Mucosa of descending colon (tissue), 3 donors: ENCODE measurements around the gene FGGY. TPM values are rescaled to one million over a fixed set of nuclear protein-coding genes. Genes with fewer than 3 reads are reported as not detected.

ENCODE experiments used
- ATAC-seq: fragments of 200-7000 bp; cut with Tn5 transposase; one replicate; pipeline ENCODE4 v1.9.1; 2020; ENCODE audit warnings: mild to moderate bottlenecking, moderate library complexity
- DNase-seq, 3 donors: peaks; one replicate each; pipeline ENCODE4 v3.0.0-alpha.2; 2020
- H3K36me3 ChIP-seq: fragments of 200-600 bp; one replicate; pipeline ENCODE4 v1.8.0; 2021; ENCODE audit warnings: low read depth, mild to moderate bottlenecking
- H3K4me1 ChIP-seq: fragments of 200-600 bp; one replicate; pipeline ENCODE4 v1.8.0; 2021; ENCODE audit warnings: low read depth, mild to moderate bottlenecking
- H3K4me3 ChIP-seq: fragments of 200-600 bp; one replicate; pipeline ENCODE4 v1.8.0; 2021; ENCODE audit warnings: mild to moderate bottlenecking
- H3K9me3 ChIP-seq: fragments of 200-600 bp; one replicate; pipeline ENCODE4 v1.8.0; 2021; ENCODE audit warnings: mild to moderate bottlenecking
- intact Hi-C, 2 donors: fragments of 100-400 bp; cut with DNase I in 1 of 2; cut with micrococcal nuclease in 1 of 2; formaldehyde crosslinking; loops; one replicate each; pipeline versions ENCODE4 v1.11.0 to v1.11.1; 2022; cut with DNase I, micrococcal nuclease
- total RNA-seq, 3 donors: library from RNA; stranded (reverse); fragmentation: NEBNext Ultra II Directional in 2 of 3; extraction: Animal tissue kit (Norgen Biotek cat#: 25700) in 2 of 3; gene quantifications; one replicate each; pipeline versions ENCODE4 v1.2.1 to v1.2.4, GENCODE V29; 2021 to 2023
- TF ChIP-seq, protein P1 (sequence below): fragments of 200-600 bp; IDR thresholded peaks from one replicate; pipeline ENCODE4 v1.8.0; 2022; ENCODE audit warnings: antibody characterized with exemption, mild to moderate bottlenecking
- donor health status: DM: no; HTN: no; CAD: no; lungs with moderate emphysema.
- donor health status: DM: no; HTN: no; CAD: no.
- donor health status: DM: no; HTN: yes; CAD: no.

FGGY gene
- total RNA-seq, 3 donors from 2014 or later, result 25.2 to 38.3 (median 36.6) TPM

DNA sequence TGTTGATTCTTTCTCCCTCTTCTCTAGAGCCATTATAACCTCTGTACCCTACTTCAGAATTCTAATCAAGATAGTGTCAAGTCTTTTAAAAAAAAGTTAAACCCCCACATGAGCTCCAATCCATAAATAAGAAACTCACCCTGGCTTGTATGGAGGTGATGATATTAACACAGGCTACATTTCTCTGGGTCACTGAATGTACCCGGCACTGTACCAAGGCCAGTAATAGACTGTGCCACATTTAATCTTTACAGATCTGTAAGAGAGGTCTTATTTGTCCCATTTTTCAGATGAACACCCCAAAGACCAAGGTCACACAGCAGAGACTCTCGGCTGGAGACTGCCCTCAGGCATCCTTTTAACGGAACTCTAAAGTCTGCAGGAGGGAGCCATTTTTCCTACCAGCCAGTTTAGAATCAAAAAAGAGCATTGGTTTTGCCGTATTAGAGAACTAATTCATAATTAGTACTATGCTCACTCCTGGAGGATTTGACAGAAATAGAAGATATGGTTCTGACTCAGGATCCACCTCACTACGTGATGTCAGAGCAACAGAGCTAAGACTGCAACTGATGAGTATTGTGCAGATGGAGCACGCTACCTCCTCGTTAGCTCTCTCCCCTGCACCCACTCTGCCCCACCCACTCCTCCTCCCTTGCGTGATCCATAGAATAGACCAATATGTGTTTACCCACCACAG is 300.7 kb downstream of the FGGY start:
- Histone ChIP-seq H3K4me1 (peaks cover 25% of the 10 kb centered on the region), H3K4me3 (no peak overlapping the region), H3K9me3 (no peaks in the 10 kb centered on the region), H3K36me3 (no peaks in the 10 kb centered on the region)
- ATAC-seq (no peak), DNase-seq (no peak)
- TF ChIP-seq, protein P1, sequence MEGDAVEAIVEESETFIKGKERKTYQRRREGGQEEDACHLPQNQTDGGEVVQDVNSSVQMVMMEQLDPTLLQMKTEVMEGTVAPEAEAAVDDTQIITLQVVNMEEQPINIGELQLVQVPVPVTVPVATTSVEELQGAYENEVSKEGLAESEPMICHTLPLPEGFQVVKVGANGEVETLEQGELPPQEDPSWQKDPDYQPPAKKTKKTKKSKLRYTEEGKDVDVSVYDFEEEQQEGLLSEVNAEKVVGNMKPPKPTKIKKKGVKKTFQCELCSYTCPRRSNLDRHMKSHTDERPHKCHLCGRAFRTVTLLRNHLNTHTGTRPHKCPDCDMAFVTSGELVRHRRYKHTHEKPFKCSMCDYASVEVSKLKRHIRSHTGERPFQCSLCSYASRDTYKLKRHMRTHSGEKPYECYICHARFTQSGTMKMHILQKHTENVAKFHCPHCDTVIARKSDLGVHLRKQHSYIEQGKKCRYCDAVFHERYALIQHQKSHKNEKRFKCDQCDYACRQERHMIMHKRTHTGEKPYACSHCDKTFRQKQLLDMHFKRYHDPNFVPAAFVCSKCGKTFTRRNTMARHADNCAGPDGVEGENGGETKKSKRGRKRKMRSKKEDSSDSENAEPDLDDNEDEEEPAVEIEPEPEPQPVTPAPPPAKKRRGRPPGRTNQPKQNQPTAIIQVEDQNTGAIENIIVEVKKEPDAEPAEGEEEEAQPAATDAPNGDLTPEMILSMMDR, result no peak
- intact Hi-C loops, result no loop called here

DNA sequence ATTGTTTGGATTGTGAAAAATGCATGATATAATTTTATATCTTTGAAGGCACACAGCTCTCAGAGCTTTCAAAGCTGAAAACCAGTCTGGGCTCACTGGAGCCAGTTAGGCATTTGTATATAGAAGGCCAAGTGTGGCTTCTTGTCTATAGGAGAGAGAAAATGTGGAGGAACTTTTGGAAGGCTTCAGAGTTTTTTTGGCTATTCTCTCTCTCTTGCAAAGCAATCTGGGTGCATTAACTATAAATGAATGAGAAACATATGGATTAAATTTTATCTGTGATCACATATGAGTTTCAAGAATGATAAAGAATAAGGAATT is 301.2 kb downstream of the FGGY start:
- DNase-seq (no peak), ATAC-seq (no peak)
- intact Hi-C loops, result no loop called here
- Histone ChIP-seq H3K9me3 (no peaks in the 10 kb centered on the region), H3K4me1 (peaks cover 25% of the 10 kb centered on the region), H3K4me3 (no peak overlapping the region), H3K36me3 (no peaks in the 10 kb centered on the region)
- TF ChIP-seq, protein P1, result no peak

DNA sequence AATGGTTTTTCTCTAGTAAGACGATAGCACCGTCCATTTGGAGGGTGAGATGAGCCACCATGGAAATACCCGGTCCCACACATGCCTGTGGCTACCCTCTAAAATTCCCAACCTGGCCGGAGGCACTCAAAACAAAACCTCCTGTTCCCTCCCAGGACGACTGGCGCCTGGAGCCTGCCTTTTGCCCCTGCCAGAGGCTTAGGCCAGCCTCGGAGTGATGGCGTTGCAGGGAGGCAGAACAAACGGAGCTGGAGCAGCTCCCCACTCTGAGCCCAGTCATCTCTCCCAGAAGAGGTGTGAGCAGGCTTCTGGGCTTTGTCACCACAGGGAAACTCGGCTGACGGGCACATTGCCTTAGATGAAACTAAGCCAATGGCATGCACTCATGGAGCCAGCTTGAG is 304.1 kb downstream of the FGGY start:
- intact Hi-C loops, result no loop called here
- no peak for DNase-seq
- Histone ChIP-seq H3K4me1 (peaks cover 5% of the 10 kb centered on the region), H3K4me3 (no peak overlapping the region), H3K9me3 (no peaks in the 10 kb centered on the region), H3K36me3 (no peaks in the 10 kb centered on the region)
- TF ChIP-seq, protein P1, result no peak
- ATAC-seq, result no peak

DNA sequence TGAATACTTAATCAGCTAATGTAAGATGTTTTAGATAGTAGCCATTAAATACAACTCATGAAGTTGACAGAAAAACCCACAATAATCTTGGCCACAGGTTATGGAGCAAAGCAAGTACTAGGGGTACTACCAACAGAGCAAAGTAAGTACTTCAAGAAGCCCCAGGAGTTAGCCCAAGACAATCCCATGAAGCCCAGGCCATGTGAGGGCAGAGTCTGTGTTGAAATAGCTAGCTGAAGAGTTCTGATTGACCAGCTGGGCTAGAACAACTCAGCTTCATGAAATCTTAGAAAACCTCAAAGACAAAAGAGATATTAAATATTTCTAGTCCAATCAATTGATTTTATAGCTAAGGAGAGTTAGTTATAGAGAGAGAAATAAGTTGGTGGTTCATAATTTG is 304.9 kb downstream of the FGGY start:
- DNase-seq (no peak), ATAC-seq (no peak)
- Histone ChIP-seq H3K9me3 (no peaks in the 10 kb centered on the region), H3K4me1 (no peaks in the 10 kb centered on the region), H3K4me3 (no peak overlapping the region), H3K36me3 (no peaks in the 10 kb centered on the region)
- intact Hi-C loops, result no loop called here
- TF ChIP-seq, protein P1, result no peak

DNA sequence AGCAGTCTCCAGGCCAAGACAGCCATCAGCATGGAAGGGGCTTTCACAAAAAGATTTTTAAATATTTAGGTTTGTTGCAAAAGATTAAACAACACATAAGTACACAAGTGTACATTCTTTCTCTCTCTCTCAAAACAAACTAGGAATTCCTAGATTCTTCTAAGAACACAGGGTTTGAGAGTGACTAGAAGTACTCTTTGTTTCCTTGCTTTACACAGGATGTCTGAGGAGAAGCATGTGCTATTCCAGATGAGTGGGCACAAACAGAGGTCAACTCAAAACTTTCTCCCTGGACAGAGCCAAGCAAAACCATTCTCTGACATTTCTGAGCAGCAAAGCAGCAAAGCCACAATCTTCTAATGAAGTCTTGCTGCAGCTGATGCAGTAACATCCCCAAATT is 307.3 kb downstream of the FGGY start:
- no peak for DNase-seq
- H3K9me3 ChIP-seq, result no peaks in the 10 kb centered on the region
- ATAC-seq, result no peak
- intact Hi-C loops, result no loop called here
- TF ChIP-seq, protein P1, result no peak
- no peak overlapping the region for H3K4me3 ChIP-seq
- H3K4me1 ChIP-seq, result no peaks in the 10 kb centered on the region
- no peaks in the 10 kb centered on the region for H3K36me3 ChIP-seq

DNA sequence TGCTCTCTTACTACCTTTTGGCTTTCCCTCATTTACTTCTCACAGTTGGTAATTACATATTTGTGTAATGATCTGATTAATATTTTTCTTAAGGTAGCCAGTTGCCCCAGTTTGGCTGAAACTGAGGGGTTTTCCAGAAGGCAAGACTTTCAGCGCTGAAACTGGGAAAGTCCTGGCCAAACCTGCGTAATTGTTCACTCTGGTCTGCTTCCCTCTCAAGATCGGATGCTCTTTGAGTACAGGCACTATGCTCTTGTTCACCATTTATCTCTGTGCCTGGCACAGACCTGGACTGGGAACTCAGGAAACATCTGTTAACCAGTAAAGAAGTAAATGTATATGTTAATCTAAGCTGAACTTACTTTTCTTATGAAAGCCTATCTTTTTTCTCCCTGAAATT is 308.3 kb downstream of the FGGY start:
- TF ChIP-seq, protein P1, result no peak
- no peaks in the 10 kb centered on the region for H3K4me1 ChIP-seq
- no peak overlapping the region for H3K4me3 ChIP-seq
- DNase-seq (no peak), ATAC-seq (no peak)
- intact Hi-C loops, result no loop called here
- no peaks in the 10 kb centered on the region for H3K36me3 ChIP-seq
- H3K9me3 ChIP-seq, result no peaks in the 10 kb centered on the region
